OCI-LY7 (cell line): ENCODE data around the gene AUTS2. TPM values are rescaled to one million over a fixed set of nuclear protein-coding genes. Genes with fewer than 3 reads are reported as not detected.

ENCODE experiments used
- BruUV-seq: library from RNA; stranded (reverse); fragments of 400-500 nt; replicated peaks from 2 replicates; lab custom pipeline; 2021; lab: Mats Ljungman, UMichigan
- CTCF ChIA-PET: fragments of 300-600 bp; sonication (Branson Sonifier 250); formaldehyde crosslinking; loops from one replicate; lab custom pipeline; 2022; ENCODE audit warnings: antibody characterized with exemption; ENCODE audit not compliant: unreplicated experiment; lab: Charles Lee
- POLR2A ChIA-PET: fragments of 300-600 bp; sonication (Branson Sonifier 250); formaldehyde crosslinking; loops from one replicate; lab custom pipeline; 2022; ENCODE audit warnings: antibody characterized with exemption; lab: Charles Lee
- DNase-seq: peaks from one replicate; pipeline ENCODE4 v3.0.0-alpha.2; 2015; ENCODE audit warnings: low spot score
- H2AFZ ChIP-seq: fragments of 200-600 bp; sonication (generic), shearing (Covaris generic); 2 replicates; pipeline ENCODE4 v1.6.1; 2014; ENCODE audit warnings: mild to moderate bottlenecking, antibody characterized with exemption, low read length, moderate library complexity
- H3K27ac ChIP-seq: fragments of 200-600 bp; sonication (generic); 2 replicates; pipeline ENCODE4 v1.5.1; 2014; ENCODE audit warnings: mixed run types, low read depth, mild to moderate bottlenecking, moderate library complexity, low read length, inconsistent platforms; ENCODE audit not compliant: poor library complexity, severe bottlenecking
- H3K36me3 ChIP-seq: fragments of 200-600 bp; sonication (generic); 2 replicates; pipeline ENCODE4 v1.6.1; 2014; ENCODE audit warnings: mild to moderate bottlenecking, antibody characterized with exemption, low read length, moderate library complexity, mixed read lengths; ENCODE audit not compliant: insufficient read depth
- H3K4me1 ChIP-seq: fragments of 200-600 bp; sonication (generic); 2 replicates; pipeline ENCODE4 v1.5.1; 2014; ENCODE audit warnings: mild to moderate bottlenecking, low read length; ENCODE audit not compliant: insufficient read depth, poor library complexity, severe bottlenecking
- H3K4me2 ChIP-seq: fragments of 200-600 bp; sonication (generic); 2 replicates; pipeline ENCODE4 v1.6.1; 2014; ENCODE audit warnings: mild to moderate bottlenecking, low read length
- H3K4me3 ChIP-seq: fragments of 200-600 bp; sonication (generic); 2 replicates; pipeline ENCODE4 v1.5.1; 2014; ENCODE audit warnings: mild to moderate bottlenecking, low read depth, low read length; ENCODE audit not compliant: poor library complexity, severe bottlenecking
- H3K79me2 ChIP-seq: fragments of 200-600 bp; sonication (generic); 2 replicates; pipeline ENCODE4 v1.6.1; 2016; ENCODE audit warnings: low read depth, mild to moderate bottlenecking, low read length, moderate library complexity, mixed read lengths; ENCODE audit not compliant: insufficient read depth
- H3K9me2 ChIP-seq: fragments of 200-600 bp; sonication (generic); 2 replicates; pipeline ENCODE4 v1.6.1; 2016; ENCODE audit warnings: mild to moderate bottlenecking, low read length, mixed read lengths; ENCODE audit not compliant: insufficient read depth
- H3K9me3 ChIP-seq: fragments of 200-600 bp; sonication (generic); 2 replicates; pipeline ENCODE4 v1.6.1; 2014; ENCODE audit warnings: mild to moderate bottlenecking, mixed run types, low read length, mixed read lengths
- H4K20me1 ChIP-seq: fragments of 200-600 bp; sonication (generic); 2 replicates; pipeline ENCODE4 v1.6.1; 2014; ENCODE audit warnings: mild to moderate bottlenecking, antibody characterized with exemption, low read length, moderate library complexity, mixed read lengths; ENCODE audit not compliant: insufficient read depth
- CTCF ChIP-seq: fragments of 200-600 bp; sonication (generic); conservative IDR thresholded peaks from 2 replicates; pipeline ENCODE4 v1.5.1; 2014; ENCODE audit warnings: mild to moderate bottlenecking, antibody characterized with exemption, low read length, moderate library complexity, mixed read lengths
- EZH2phosphoT487 ChIP-seq: fragments of 200-600 bp; sonication (generic); IDR thresholded peaks from 2 replicates; pipeline ENCODE4 v1.6.1; 2018; ENCODE audit warnings: low read depth, borderline replicate concordance, mild to moderate bottlenecking, mixed run types, antibody characterized with exemption, low read length, moderate library complexity, mixed read lengths
- intact Hi-C: fragments of 100-400 bp; cut with micrococcal nuclease; formaldehyde crosslinking; loops from one replicate; pipeline ENCODE4 v1.10.0; 2022; ENCODE audit not compliant: unreplicated experiment
- total RNA-seq, 2 experiments: library from RNA; depleted of rRNA in 1 of 2; stranded (reverse); fragments of >200 nt in 1 of 2; shearing (Covaris generic) in 1 of 2; gene quantifications; 2 replicates each; pipeline ENCODE4 v1.2.3, GENCODE V29; 2014 to 2022

AUTS2 gene
- total RNA-seq, 2 experiments from 2014 or later: 37.9 to 78.5 TPM

GRCh38 chr7:69684369-69685292, 86.4 kb downstream of the AUTS2 start:
- TF ChIP-seq EZH2phosphoT487 (no peak), CTCF (no peak)

GRCh38 chr7:69685293-69685631, 87.0 kb downstream of the AUTS2 start:
- Histone ChIP-seq H2AFZ (no peak overlapping the region), H3K79me2 (peaks cover 93% of the 10 kb centered on the region), H4K20me1 (no peaks in the 10 kb centered on the region), H3K27ac (no peak overlapping the region), H3K4me1 (peaks cover 77% of the 10 kb centered on the region), H3K9me3 (no peaks in the 10 kb centered on the region), H3K9me2 (no peaks in the 10 kb centered on the region), H3K4me2 (peak overlapping the region; percentile 45), H3K4me3 (no peak overlapping the region), H3K36me3 (peaks cover 3% of the 10 kb centered on the region)
- POLR2A ChIA-PET: interaction anchor here (0.5 to 1.0 kb wide), 4 partner anchors 9 to 771 kb away, joined by 3 to 4 read pairs (median 4); no protein-coding TSS in a partner anchor
- intact Hi-C loops: no loop called here
- BruUV-seq: no TSS peak
- TF ChIP-seq EZH2phosphoT487 (no peak), CTCF (no peak)
- CTCF ChIA-PET: interaction anchor here (1.5 kb wide), 1 partner anchor 8 kb away, joined by 3 read pairs; no protein-coding TSS in a partner anchor
- DNase-seq: no peak

More at GRCh38 chr7:69684369-69685292, 86.4 kb downstream of the AUTS2 start:
- Histone ChIP-seq H3K4me3 (no peak overlapping the region), H2AFZ (no peak overlapping the region), H4K20me1 (no peaks in the 10 kb centered on the region), H3K27ac (no peak overlapping the region), H3K4me1 (peaks cover 75% of the 10 kb centered on the region), H3K9me2 (no peaks in the 10 kb centered on the region), H3K9me3 (no peaks in the 10 kb centered on the region), H3K4me2 (peak overlapping the region; percentile 45), H3K79me2 (peaks cover 93% of the 10 kb centered on the region), H3K36me3 (no peaks in the 10 kb centered on the region)
- no peak for DNase-seq
- ChIA-PET POLR2A (interaction anchor here (0.5 to 1.2 kb wide), 4 partner anchors 8 to 772 kb away, joined by 3 to 8 read pairs (median 4); no protein-coding TSS in a partner anchor), CTCF (interaction anchor here (1.5 kb wide), 1 partner anchor 8 kb away, joined by 3 read pairs; no protein-coding TSS in a partner anchor)
- no TSS peak for BruUV-seq
- intact Hi-C loops: no loop called here
